GM13976 (cell line): ENCODE data around the gene USP37.

Experiments
- DNase-seq: peaks from one replicate; pipeline ENCODE4 v3.0.0; 2012; ENCODE audit warnings: low spot score
- CTCF ChIP-seq: IDR thresholded peaks from 2 replicates; pipeline ENCODE4 v1.5.1; 2012; ENCODE audit warnings: borderline replicate concordance, mild to moderate bottlenecking; ENCODE audit not compliant: insufficient read depth; ENCODE audit errors: extremely low read depth, missing control alignments, control extremely low read depth
- in situ Hi-C: fragments of 300-500 bp; cut with MboI; formaldehyde crosslinking; loops from one replicate; pipeline ENCODE4 v1.12.0; 2022; ENCODE audit warnings: low sequenced_read_pairs, mixed read lengths, inconsistent platforms; ENCODE audit not compliant: unreplicated experiment

USP37 gene

GRCh38 chr2:218437969-218438368 is 130.2 kb downstream of the USP37 start:
- DNase-seq = no peak
- in situ Hi-C loops = no loop called here
- no peak for TF ChIP-seq CTCF

GRCh38 chr2:218436992-218437391 is 131.2 kb downstream of the USP37 start:
- TF ChIP-seq CTCF = no peak
- no peak for DNase-seq
- in situ Hi-C loops = no loop called here

GRCh38 chr2:218435003-218435982 is 132.9 kb downstream of the USP37 start:
- in situ Hi-C loops = no loop called here
- DNase-seq = no peak
- no peak for TF ChIP-seq CTCF

- in situ Hi-C loops = no loop called here
- DNase-seq = no peak
- TF ChIP-seq CTCF = no peak
Observed at GRCh38 chr2:218434456-218434855, 133.7 kb downstream of the USP37 start.

GRCh38 chr2:218432676-218433365 is 135.3 kb downstream of the USP37 start:
- no peak for DNase-seq
- in situ Hi-C loops = no loop called here
- TF ChIP-seq CTCF = no peak

- TF ChIP-seq CTCF = no peak
- no peak for DNase-seq
- in situ Hi-C loops = no loop called here
Observed at GRCh38 chr2:218431878-218432277, 136.3 kb downstream of the USP37 start.
